ENCODE measurements around the gene CYP2A7.
"Not testable (repeated sequence)": the region's sequence is repeated elsewhere in the genome, so short reads cannot be mapped to it uniquely, and the experiment has no call there.

The CYP2A7 gene

GRCh38 chr19:40918303-40918702 is 36.3 kb upstream of the CYP2A7 start:
- not testable (repeated sequence) for H3K4me1 ChIP-seq (ENCODE audit: control insufficient read depth, insufficient read depth, low read length); H3K36me3 ChIP-seq (ENCODE audit: control insufficient read depth, insufficient read depth, low read length); H3K9ac ChIP-seq (ENCODE audit: low read length); H3K27me3 ChIP-seq (ENCODE audit: control insufficient read depth, insufficient read depth, low read length); H3K4me3 ChIP-seq (ENCODE audit: low read length); H3K27ac ChIP-seq (ENCODE audit: low read depth, low read length)

- Histone ChIP-seq H3K27me3 (ENCODE audit: control insufficient read depth, insufficient read depth, low read length) (peaks cover 5% of the 10 kb centered on the region), H3K9ac (ENCODE audit: low read length) (no peak overlapping the region), H3K4me3 (ENCODE audit: low read length) (no peak overlapping the region), H3K36me3 (ENCODE audit: control insufficient read depth, insufficient read depth, low read length) (no peaks in the 10 kb centered on the region), H3K4me1 (ENCODE audit: control insufficient read depth, insufficient read depth, low read length) (no peaks in the 10 kb centered on the region), H3K27ac (ENCODE audit: low read depth, low read length) (no peak overlapping the region)
Measured at GRCh38 chr19:40908976-40909375, 26.9 kb upstream of the CYP2A7 start.

- no peak overlapping the region for H3K9ac ChIP-seq (ENCODE audit: low read length)
- no peaks in the 10 kb centered on the region for H3K4me1 ChIP-seq (ENCODE audit: control insufficient read depth, insufficient read depth, low read length)
- H3K27me3 ChIP-seq (ENCODE audit: control insufficient read depth, insufficient read depth, low read length): peaks cover 5% of the 10 kb centered on the region
- no peaks in the 10 kb centered on the region for H3K36me3 ChIP-seq (ENCODE audit: control insufficient read depth, insufficient read depth, low read length)
- H3K4me3 ChIP-seq (ENCODE audit: low read length): no peak overlapping the region
- no peak overlapping the region for H3K27ac ChIP-seq (ENCODE audit: low read depth, low read length)
Measured at GRCh38 chr19:40907968-40908735, 26.1 kb upstream of the CYP2A7 start.

GRCh38 chr19:40906512-40906911 is 24.5 kb upstream of the CYP2A7 start:
- Histone ChIP-seq H3K4me1 (ENCODE audit: control insufficient read depth, insufficient read depth, low read length) (no peaks in the 10 kb centered on the region), H3K36me3 (ENCODE audit: control insufficient read depth, insufficient read depth, low read length) (no peaks in the 10 kb centered on the region), H3K9ac (ENCODE audit: low read length) (no peak overlapping the region), H3K27ac (ENCODE audit: low read depth, low read length) (no peak overlapping the region), H3K27me3 (ENCODE audit: control insufficient read depth, insufficient read depth, low read length) (peaks cover 5% of the 10 kb centered on the region), H3K4me3 (ENCODE audit: low read length) (no peak overlapping the region)

GRCh38 chr19:40904673-40905156 is 22.7 kb upstream of the CYP2A7 start:
- not testable (repeated sequence) for H3K27ac ChIP-seq (ENCODE audit: low read depth, low read length); H3K27me3 ChIP-seq (ENCODE audit: control insufficient read depth, insufficient read depth, low read length); H3K36me3 ChIP-seq (ENCODE audit: control insufficient read depth, insufficient read depth, low read length); H3K9ac ChIP-seq (ENCODE audit: low read length); H3K4me3 ChIP-seq (ENCODE audit: low read length); H3K4me1 ChIP-seq (ENCODE audit: control insufficient read depth, insufficient read depth, low read length)

- not testable (repeated sequence) for H3K27ac ChIP-seq (ENCODE audit: low read depth, low read length); H3K4me1 ChIP-seq (ENCODE audit: control insufficient read depth, insufficient read depth, low read length); H3K9ac ChIP-seq (ENCODE audit: low read length)
Measured at GRCh38 chr19:40901975-40902750, 20.1 kb upstream of the CYP2A7 start.

GRCh38 chr19:40900521-40900920 is 18.5 kb upstream of the CYP2A7 start:
- H3K27me3 ChIP-seq (ENCODE audit: control insufficient read depth, insufficient read depth, low read length); H3K4me3 ChIP-seq (ENCODE audit: low read length); H3K9ac ChIP-seq (ENCODE audit: low read length); H3K27ac ChIP-seq (ENCODE audit: low read depth, low read length); H3K4me1 ChIP-seq (ENCODE audit: control insufficient read depth, insufficient read depth, low read length); H3K36me3 ChIP-seq (ENCODE audit: control insufficient read depth, insufficient read depth, low read length): not testable (repeated sequence)

More at GRCh38 chr19:40901975-40902750, 20.1 kb upstream of the CYP2A7 start:
- not testable (repeated sequence) for H3K27me3 ChIP-seq (ENCODE audit: control insufficient read depth, insufficient read depth, low read length); H3K4me3 ChIP-seq (ENCODE audit: low read length); H3K36me3 ChIP-seq (ENCODE audit: control insufficient read depth, insufficient read depth, low read length)

- H3K4me3 ChIP-seq (ENCODE audit: low read length); H3K36me3 ChIP-seq (ENCODE audit: control insufficient read depth, insufficient read depth, low read length); H3K9ac ChIP-seq (ENCODE audit: low read length); H3K4me1 ChIP-seq (ENCODE audit: control insufficient read depth, insufficient read depth, low read length); H3K27ac ChIP-seq (ENCODE audit: low read depth, low read length); H3K27me3 ChIP-seq (ENCODE audit: control insufficient read depth, insufficient read depth, low read length): not testable (repeated sequence)
Measured at GRCh38 chr19:40899964-40900363, 17.9 kb upstream of the CYP2A7 start.

GRCh38 chr19:40896843-40897789 is 15.1 kb upstream of the CYP2A7 start:
- H3K27ac ChIP-seq (ENCODE audit: low read depth, low read length); H3K27me3 ChIP-seq (ENCODE audit: control insufficient read depth, insufficient read depth, low read length): not testable (repeated sequence)

GRCh38 chr19:40896418-40896796 is 14.4 kb upstream of the CYP2A7 start:
- Histone ChIP-seq H3K27me3 (ENCODE audit: control insufficient read depth, insufficient read depth, low read length) (no peaks in the 10 kb centered on the region), H3K4me1 (ENCODE audit: control insufficient read depth, insufficient read depth, low read length) (no peaks in the 10 kb centered on the region), H3K4me3 (ENCODE audit: low read length) (no peak overlapping the region), H3K27ac (ENCODE audit: low read depth, low read length) (no peak overlapping the region), H3K9ac (ENCODE audit: low read length) (no peak overlapping the region), H3K36me3 (ENCODE audit: control insufficient read depth, insufficient read depth, low read length) (no peaks in the 10 kb centered on the region)

More at GRCh38 chr19:40896843-40897789, 15.1 kb upstream of the CYP2A7 start:
- not testable (repeated sequence) for H3K9ac ChIP-seq (ENCODE audit: low read length); H3K4me1 ChIP-seq (ENCODE audit: control insufficient read depth, insufficient read depth, low read length); H3K36me3 ChIP-seq (ENCODE audit: control insufficient read depth, insufficient read depth, low read length); H3K4me3 ChIP-seq (ENCODE audit: low read length)

GRCh38 chr19:40893112-40893511 is 11.1 kb upstream of the CYP2A7 start:
- Histone ChIP-seq H3K4me3 (ENCODE audit: low read length) (no peak overlapping the region), H3K27me3 (ENCODE audit: control insufficient read depth, insufficient read depth, low read length) (no peaks in the 10 kb centered on the region), H3K27ac (ENCODE audit: low read depth, low read length) (no peak overlapping the region), H3K4me1 (ENCODE audit: control insufficient read depth, insufficient read depth, low read length) (no peaks in the 10 kb centered on the region), H3K36me3 (ENCODE audit: control insufficient read depth, insufficient read depth, low read length) (no peaks in the 10 kb centered on the region), H3K9ac (ENCODE audit: low read length) (no peak overlapping the region)

GRCh38 chr19:40889366-40889765 is 7.3 kb upstream of the CYP2A7 start:
- H3K27me3 ChIP-seq (ENCODE audit: control insufficient read depth, insufficient read depth, low read length): no peaks in the 10 kb centered on the region
- H3K36me3 ChIP-seq (ENCODE audit: control insufficient read depth, insufficient read depth, low read length): no peaks in the 10 kb centered on the region
- H3K9ac ChIP-seq (ENCODE audit: low read length): no peak overlapping the region
- H3K4me1 ChIP-seq (ENCODE audit: control insufficient read depth, insufficient read depth, low read length): no peaks in the 10 kb centered on the region
- no peak overlapping the region for H3K27ac ChIP-seq (ENCODE audit: low read depth, low read length)
- no peak overlapping the region for H3K4me3 ChIP-seq (ENCODE audit: low read length)
